ENCODE data around the gene IFNG-AS1.

Gene IFNG-AS1

GRCh38 chr12:67989184-67989920 lies at the start of gene IFNG-AS1:
TSS of gene IFNG-AS1 (plus strand) at chr12:67989447.
- Histone ChIP-seq H3K36me3 (no peaks in the 10 kb centered on the region), H3K4me1 (ENCODE audit: control insufficient read depth in 1 of 2, insufficient read depth in 1 of 2, low read depth in 1 of 2, low read length in 1 of 2) (no peaks in the 10 kb centered on the region), H3K9me3 (no peaks in the 10 kb centered on the region), H3K4me3 (ENCODE audit: low read depth in 1 of 2, low read length in 1 of 2) (no peak within 1 kb of the TSS), H3K27ac (no peak within 1 kb of the TSS), H3K27me3 (no peaks in the 10 kb centered on the region)
- TF ChIP-seq CTCF (IDR thresholded peaks at IDR 0.05): no peak

DNA sequence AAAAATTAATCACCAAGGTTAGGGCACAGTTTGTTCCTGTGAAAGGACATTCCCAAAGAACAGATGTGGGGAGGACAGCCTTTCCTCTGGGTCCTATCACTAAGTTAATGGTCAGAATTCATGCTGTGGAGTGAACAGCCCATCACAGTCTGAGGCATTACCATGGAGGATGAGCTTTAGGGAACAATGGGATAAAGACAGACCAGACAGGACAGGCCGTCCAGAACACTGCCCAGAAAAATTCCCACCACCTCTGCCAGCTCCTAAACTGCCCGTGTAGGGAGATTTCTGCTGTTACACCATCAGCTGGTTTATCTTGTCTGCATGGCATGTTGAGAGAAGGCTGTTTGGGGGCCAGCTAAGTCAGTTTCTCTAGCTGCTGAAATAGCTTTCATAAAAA lies 49.6 kb upstream of the IFNG-AS1 start:
- Histone ChIP-seq H3K4me3 (ENCODE audit: low read depth in 1 of 2, low read length in 1 of 2) (no peak overlapping the region), H3K36me3 (no peaks in the 10 kb centered on the region), H3K27ac (no peak overlapping the region), H3K4me1 (ENCODE audit: control insufficient read depth in 1 of 2, insufficient read depth in 1 of 2, low read depth in 1 of 2, low read length in 1 of 2) (no peaks in the 10 kb centered on the region), H3K27me3 (peaks cover 4% of the 10 kb centered on the region), H3K9me3 (no peaks in the 10 kb centered on the region)
- TF ChIP-seq CTCF (IDR thresholded peaks at IDR 0.05): no peak

DNA sequence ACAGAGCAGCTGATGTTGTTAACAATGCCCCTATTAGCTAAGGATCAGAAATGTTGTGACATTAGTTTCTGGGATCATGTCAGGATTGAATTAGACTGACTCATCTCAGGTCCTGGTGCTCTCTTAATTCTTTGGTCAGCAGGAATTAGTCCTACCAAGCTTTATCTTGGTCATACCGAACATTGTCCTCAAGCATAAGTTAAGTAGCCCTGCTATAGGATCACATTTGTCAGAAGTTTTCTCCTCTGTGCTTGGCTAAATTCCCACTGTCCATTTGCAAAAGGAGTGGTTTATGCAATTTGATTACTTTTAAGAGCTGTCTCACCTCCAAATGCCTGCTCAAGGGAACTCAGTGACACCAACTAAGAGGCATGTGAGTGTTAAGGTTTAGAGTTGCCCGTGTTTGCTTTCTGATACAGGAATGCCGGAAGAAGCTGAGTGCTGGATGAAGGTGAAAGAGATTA lies 48.4 kb upstream of the IFNG-AS1 start:
- Histone ChIP-seq H3K27me3 (peaks cover 4% of the 10 kb centered on the region), H3K4me1 (ENCODE audit: control insufficient read depth in 1 of 2, insufficient read depth in 1 of 2, low read depth in 1 of 2, low read length in 1 of 2) (no peaks in the 10 kb centered on the region), H3K9me3 (no peaks in the 10 kb centered on the region), H3K4me3 (ENCODE audit: low read depth in 1 of 2, low read length in 1 of 2) (no peak overlapping the region), H3K36me3 (no peaks in the 10 kb centered on the region), H3K27ac (no peak overlapping the region)
- no peak for TF ChIP-seq CTCF (IDR thresholded peaks at IDR 0.05)

DNA sequence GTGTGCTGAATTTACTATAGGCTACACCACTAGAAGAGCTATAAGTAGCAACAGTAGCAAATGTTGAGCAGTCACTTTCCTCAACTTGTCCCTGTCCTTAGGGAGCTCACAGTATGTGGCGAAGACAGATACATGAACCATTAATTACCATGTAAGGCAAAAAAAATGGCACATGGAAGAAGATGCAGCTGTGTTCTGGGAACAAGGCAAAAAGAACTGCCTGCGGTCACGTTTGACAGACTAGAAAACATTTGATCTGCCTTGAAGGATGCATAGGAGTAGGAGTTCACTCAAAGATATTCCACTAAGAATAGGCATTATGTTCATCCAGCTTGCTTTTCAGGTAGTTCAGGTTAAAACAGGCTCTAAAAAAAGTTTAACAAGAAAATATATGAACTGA lies 46.5 kb upstream of the IFNG-AS1 start:
- Histone ChIP-seq H3K36me3 (no peaks in the 10 kb centered on the region), H3K27me3 (peaks cover 4% of the 10 kb centered on the region), H3K4me3 (ENCODE audit: low read depth in 1 of 2, low read length in 1 of 2) (no peak overlapping the region), H3K4me1 (ENCODE audit: control insufficient read depth in 1 of 2, insufficient read depth in 1 of 2, low read depth in 1 of 2, low read length in 1 of 2) (no peaks in the 10 kb centered on the region), H3K27ac (no peak overlapping the region), H3K9me3 (no peaks in the 10 kb centered on the region)
- no peak for TF ChIP-seq CTCF (IDR thresholded peaks at IDR 0.05)

DNA sequence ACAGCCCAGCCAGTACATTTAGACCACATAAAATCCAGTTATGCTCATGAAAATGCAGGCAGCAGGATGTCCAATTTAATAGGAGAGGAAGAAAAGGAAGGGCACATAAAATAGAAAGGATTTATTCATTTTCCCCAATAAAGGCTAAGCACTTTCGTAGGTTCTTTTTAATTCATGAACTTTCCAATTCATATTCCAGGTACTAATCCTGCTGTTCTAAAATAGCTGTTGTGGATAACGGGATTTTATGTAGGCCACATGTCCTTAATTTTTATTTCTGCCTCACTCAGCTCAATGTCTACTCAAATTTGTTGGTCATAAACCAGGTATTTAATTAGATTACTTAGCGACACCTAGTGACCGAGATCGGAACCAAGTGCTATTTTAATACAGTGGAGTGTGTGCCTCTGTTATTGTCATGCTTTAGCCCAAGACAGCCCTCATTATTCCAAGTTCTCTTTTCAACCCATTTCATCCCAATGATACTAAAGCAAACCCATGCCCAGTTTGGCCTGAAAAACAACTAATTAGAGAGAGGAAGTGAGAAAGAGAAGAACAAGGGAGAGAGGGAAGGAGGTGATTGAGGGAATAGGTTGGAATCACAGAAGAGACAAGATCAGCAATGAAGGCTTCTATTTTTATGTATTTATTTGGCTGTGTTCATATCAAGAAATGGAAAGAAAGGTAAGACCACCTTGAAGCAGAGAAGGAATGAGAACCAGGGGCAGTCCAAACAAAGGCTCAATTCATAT lies 45.9 kb upstream of the IFNG-AS1 start:
- no peaks in the 10 kb centered on the region for H3K36me3 ChIP-seq
- H3K9me3 ChIP-seq: no peaks in the 10 kb centered on the region
- TF ChIP-seq CTCF (IDR thresholded peaks at IDR 0.05): no peak
- no peaks in the 10 kb centered on the region for H3K4me1 ChIP-seq (ENCODE audit: control insufficient read depth in 1 of 2, insufficient read depth in 1 of 2, low read depth in 1 of 2, low read length in 1 of 2)
- H3K27ac ChIP-seq: no peak overlapping the region
- no peak overlapping the region for H3K4me3 ChIP-seq (ENCODE audit: low read depth in 1 of 2, low read length in 1 of 2)
- H3K27me3 ChIP-seq: peaks cover 4% of the 10 kb centered on the region

All from neutrophil (primary cell).